Astrocyte (in vitro differentiated cells and primary cell): ENCODE data around the gene NAALADL2.

Experiments
- EZH2 ChIP-seq: IDR thresholded peaks from 2 replicates; pipeline ENCODE4 v1.6.1; 2012; ENCODE audit warnings: mild to moderate bottlenecking, low read length, inconsistent platforms; ENCODE audit not compliant: insufficient read depth
- TF ChIP-seq, protein P1 (sequence below): IDR thresholded peaks from 2 replicates; pipeline ENCODE4 v1.5.1; 2011; ENCODE audit warnings: low read depth, mild to moderate bottlenecking, inconsistent platforms, low read length, moderate library complexity; ENCODE audit not compliant: insufficient read depth

GRCh38 chr3:174826069-174826468 is 33.1 kb upstream of the NAALADL2 start:
- TF ChIP-seq, protein P1, sequence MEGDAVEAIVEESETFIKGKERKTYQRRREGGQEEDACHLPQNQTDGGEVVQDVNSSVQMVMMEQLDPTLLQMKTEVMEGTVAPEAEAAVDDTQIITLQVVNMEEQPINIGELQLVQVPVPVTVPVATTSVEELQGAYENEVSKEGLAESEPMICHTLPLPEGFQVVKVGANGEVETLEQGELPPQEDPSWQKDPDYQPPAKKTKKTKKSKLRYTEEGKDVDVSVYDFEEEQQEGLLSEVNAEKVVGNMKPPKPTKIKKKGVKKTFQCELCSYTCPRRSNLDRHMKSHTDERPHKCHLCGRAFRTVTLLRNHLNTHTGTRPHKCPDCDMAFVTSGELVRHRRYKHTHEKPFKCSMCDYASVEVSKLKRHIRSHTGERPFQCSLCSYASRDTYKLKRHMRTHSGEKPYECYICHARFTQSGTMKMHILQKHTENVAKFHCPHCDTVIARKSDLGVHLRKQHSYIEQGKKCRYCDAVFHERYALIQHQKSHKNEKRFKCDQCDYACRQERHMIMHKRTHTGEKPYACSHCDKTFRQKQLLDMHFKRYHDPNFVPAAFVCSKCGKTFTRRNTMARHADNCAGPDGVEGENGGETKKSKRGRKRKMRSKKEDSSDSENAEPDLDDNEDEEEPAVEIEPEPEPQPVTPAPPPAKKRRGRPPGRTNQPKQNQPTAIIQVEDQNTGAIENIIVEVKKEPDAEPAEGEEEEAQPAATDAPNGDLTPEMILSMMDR, result no peak
- no peak for TF ChIP-seq EZH2
